Tibial artery (tissue), 4 donors: ENCODE results near the gene MED6.

Experiments
- DNase-seq, 2 donors: peaks; one replicate each; pipeline ENCODE4 v3.0.0-alpha.2; 2019
- H3K27ac ChIP-seq, 2 donors: fragments of 200-600 bp; sonication (generic) in 1 of 2; 1 replicate in 1 of 2; 2 replicates in 1 of 2; pipeline ENCODE4 v1.5.1; 2018 to 2019; ENCODE audit warnings: mild to moderate bottlenecking in 1 of 2
- H3K27me3 ChIP-seq, 2 donors: fragments of 200-600 bp; sonication (generic) in 1 of 2; one replicate each; pipeline versions ENCODE4 v1.5.1 to v1.6.0; 2016 to 2019
- H3K36me3 ChIP-seq, 3 donors: fragments of 200-600 bp; sonication (generic) in 2 of 3; one replicate each; pipeline ENCODE4 v1.5.1; 2016 to 2019; ENCODE audit warnings: mild to moderate bottlenecking in 2 of 3
- H3K4me1 ChIP-seq, 4 donors: fragments of 200-600 bp; sonication (generic) in 2 of 4; 1 replicate in 3 of 4; 2 replicates in 1 of 4; pipeline ENCODE4 v1.5.1; 2016 to 2019
- H3K4me3 ChIP-seq, 2 donors: fragments of 200-600 bp; sonication (generic) in 1 of 2; 1 replicate in 1 of 2; 2 replicates in 1 of 2; pipeline ENCODE4 v1.5.1; 2018 to 2019; ENCODE audit warnings: mild to moderate bottlenecking in 2 of 2
- H3K9me3 ChIP-seq, 3 donors: fragments of 200-600 bp; sonication (generic) in 1 of 3; one replicate each; pipeline ENCODE4 v1.5.1; 2016 to 2019
- intact Hi-C: fragments of 100-400 bp; cut with DNase I; formaldehyde crosslinking; loops from one replicate; pipeline ENCODE4 v1.15.0; 2023; ENCODE audit warnings: low total_unique reads
- TF ChIP-seq, protein P1 (sequence below), 2 experiments: fragments of 200-600 bp in 1 of 2; fragments of 450-650 bp in 1 of 2; IDR thresholded peaks; one replicate each; pipeline ENCODE4 v1.5.1; 2017 to 2019; ENCODE audit warnings: antibody characterized with exemption in 2 of 2, mild to moderate bottlenecking in 1 of 2, moderate library complexity in 1 of 2

MED6 gene

DNA sequence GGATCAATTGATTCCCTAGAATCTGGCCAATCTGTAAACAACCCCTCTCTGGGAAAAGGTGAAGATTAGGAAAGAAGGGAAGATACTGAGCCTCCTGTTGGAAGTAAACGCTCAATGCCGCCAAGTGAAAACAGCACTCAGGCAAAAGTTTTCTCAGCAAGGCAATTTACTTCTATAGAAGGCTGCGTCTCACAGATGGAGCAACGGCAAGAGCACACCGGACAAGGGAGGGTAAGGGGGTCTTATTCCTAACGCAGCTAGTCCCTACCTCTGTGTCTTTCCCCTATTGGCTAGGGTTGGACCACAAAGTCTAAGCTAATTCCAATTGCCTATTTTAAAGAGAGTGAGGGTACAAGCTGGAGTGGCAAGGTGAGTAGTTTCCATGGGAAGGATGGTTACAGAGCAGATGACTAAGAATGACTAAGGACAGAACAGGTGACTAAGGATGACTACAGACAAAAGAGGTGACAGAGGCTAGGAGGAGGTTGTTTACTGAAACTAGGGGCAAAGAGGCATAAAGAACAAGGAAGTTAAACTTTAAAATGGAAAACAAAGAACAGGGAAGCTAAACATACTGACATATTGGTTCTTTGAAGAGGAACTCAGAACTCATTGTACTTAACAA lies 35.6 kb upstream of the MED6 start:
- Histone ChIP-seq H3K4me1 (peaks cover 0 to 4% (median 2%) of the 10 kb centered on the region in 4 donors), H3K4me3 (no peak overlapping the region), H3K36me3 (no peaks in the 10 kb centered on the region), H3K9me3 (no peaks in the 10 kb centered on the region), H3K27me3 (peaks cover 0 to 36% of the 10 kb centered on the region in 2 donors), H3K27ac (no peak overlapping the region)
- TF ChIP-seq, protein P1, sequence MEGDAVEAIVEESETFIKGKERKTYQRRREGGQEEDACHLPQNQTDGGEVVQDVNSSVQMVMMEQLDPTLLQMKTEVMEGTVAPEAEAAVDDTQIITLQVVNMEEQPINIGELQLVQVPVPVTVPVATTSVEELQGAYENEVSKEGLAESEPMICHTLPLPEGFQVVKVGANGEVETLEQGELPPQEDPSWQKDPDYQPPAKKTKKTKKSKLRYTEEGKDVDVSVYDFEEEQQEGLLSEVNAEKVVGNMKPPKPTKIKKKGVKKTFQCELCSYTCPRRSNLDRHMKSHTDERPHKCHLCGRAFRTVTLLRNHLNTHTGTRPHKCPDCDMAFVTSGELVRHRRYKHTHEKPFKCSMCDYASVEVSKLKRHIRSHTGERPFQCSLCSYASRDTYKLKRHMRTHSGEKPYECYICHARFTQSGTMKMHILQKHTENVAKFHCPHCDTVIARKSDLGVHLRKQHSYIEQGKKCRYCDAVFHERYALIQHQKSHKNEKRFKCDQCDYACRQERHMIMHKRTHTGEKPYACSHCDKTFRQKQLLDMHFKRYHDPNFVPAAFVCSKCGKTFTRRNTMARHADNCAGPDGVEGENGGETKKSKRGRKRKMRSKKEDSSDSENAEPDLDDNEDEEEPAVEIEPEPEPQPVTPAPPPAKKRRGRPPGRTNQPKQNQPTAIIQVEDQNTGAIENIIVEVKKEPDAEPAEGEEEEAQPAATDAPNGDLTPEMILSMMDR (IDR thresholded peaks at IDR 0.05), result no peak
- DNase-seq, result no peak
- intact Hi-C loops, result no loop called here

DNA sequence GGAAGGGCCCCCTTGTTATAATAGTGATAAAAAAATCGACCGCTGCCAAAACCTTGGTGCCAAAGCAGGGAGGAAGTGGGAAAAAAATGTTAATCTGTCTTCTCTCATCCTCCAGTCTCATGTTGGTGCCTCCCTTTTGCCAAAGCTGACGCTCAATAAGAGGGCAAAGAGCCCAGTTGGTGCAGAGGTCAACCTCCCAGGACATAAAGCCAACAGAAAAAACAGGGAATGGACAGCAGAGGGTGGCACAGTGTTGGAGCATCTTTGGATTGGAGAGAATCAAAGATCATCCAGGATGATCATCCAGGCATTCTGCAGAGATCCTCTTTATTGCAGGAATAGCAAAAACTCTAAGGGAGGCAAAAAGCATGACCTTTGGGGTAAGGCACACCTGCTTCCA lies 31.5 kb upstream of the MED6 start:
- Histone ChIP-seq H3K36me3 (no peaks in the 10 kb centered on the region), H3K4me1 (no peaks in the 10 kb centered on the region), H3K9me3 (peaks cover 0 to under 1% (median 0%) of the 10 kb centered on the region in 3 donors), H3K27me3 (peaks cover 0 to 7% of the 10 kb centered on the region in 2 donors), H3K27ac (no peak overlapping the region), H3K4me3 (no peak overlapping the region)
- intact Hi-C loops, result no loop called here
- no peak for DNase-seq
- TF ChIP-seq, protein P1 (IDR thresholded peaks at IDR 0.05), result no peak

DNA sequence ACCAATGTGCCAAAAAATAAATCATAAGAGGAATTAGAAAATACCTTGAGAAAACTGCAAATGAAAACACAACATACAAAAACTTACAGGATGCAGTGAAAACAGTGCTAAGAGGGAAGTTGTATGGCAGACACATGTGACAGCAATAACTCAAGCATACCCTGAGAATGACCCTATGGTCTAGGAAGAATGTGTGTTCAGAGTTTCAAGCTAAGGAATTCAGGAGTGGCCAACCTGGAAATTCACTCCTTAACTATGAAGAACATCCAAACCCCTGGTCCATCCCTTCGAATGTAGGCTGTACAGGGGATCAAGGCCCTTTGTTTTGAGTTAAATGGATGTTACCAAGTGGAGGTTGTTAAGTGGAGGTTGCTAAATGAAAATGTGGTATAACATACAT lies 24.5 kb upstream of the MED6 start:
- no peak for DNase-seq
- Histone ChIP-seq H3K36me3 (no peaks in the 10 kb centered on the region), H3K4me1 (no peaks in the 10 kb centered on the region), H3K9me3 (peaks cover 4 to 9% (median 7%) of the 10 kb centered on the region in 3 donors), H3K27me3 (no peaks in the 10 kb centered on the region), H3K4me3 (no peak overlapping the region), H3K27ac (no peak overlapping the region)
- TF ChIP-seq, protein P1 (IDR thresholded peaks at IDR 0.05), result no peak
- intact Hi-C loops, result loop anchor here (10.0 kb wide), 1 partner anchor 100 kb away; no protein-coding TSS in a partner anchor

DNA sequence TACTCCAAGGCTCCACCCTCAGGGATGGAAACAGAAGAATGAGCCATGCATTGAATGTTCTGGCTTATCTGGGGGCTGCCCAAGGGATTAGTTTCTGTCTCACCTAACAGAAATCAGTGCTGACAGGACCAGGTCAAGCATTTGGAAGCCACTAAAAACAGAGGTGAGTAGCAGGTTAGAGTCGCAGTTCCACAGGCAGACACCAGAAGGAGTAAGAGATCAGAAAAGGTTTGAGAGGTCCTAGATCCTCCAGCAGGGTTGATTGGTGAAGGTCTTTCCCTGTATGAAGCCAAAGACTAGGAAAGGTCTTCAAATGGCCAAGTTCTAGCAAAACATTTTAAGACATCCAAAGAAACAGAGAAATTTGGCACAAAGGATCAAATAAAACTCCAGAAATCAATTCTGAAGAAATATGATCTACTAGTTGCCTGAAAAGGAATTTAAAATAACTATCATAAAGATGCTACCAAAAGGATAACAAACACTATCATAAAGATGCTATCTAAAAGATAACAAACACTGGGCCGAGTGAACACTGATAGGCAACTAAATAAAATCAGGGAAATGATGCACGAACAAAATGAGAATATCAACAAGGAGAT lies 21.8 kb upstream of the MED6 start:
- Histone ChIP-seq H3K36me3 (no peaks in the 10 kb centered on the region), H3K9me3 (peaks cover 4 to 9% (median 7%) of the 10 kb centered on the region in 3 donors), H3K4me1 (no peaks in the 10 kb centered on the region), H3K27me3 (no peaks in the 10 kb centered on the region), H3K4me3 (no peak overlapping the region), H3K27ac (no peak overlapping the region)
- TF ChIP-seq, protein P1 (IDR thresholded peaks at IDR 0.05), result peak; percentile 27 to 29
- intact Hi-C loops, result loop anchor here (10.0 kb wide), 1 partner anchor 103 kb away; no protein-coding TSS in a partner anchor
- DNase-seq, result no peak

DNA sequence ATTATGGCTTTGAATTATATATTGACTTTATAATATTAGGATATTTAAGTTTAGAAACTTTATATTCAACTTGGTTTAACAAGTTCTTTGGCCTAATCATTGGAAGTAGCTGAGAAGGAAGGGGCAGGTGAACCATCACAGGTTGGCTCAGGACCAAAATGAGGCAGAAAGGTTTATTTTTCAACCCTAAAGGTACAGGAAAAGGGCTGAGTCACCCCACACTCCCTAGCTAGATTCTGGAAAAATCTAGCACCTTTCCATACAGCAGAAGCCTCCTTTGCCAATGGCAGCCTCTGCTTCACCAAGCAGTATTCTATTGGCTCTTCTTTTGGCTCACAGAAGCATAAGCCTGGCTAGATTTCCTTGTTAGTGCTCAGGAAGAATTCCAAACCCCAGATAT lies 19.3 kb upstream of the MED6 start:
- Histone ChIP-seq H3K36me3 (no peaks in the 10 kb centered on the region), H3K27ac (no peak overlapping the region), H3K27me3 (no peaks in the 10 kb centered on the region), H3K4me1 (no peaks in the 10 kb centered on the region), H3K9me3 (no peaks in the 10 kb centered on the region), H3K4me3 (no peak overlapping the region)
- intact Hi-C loops, result loop anchor here (10.0 kb wide), 2 partner anchors 105 to 205 kb away; no protein-coding TSS in a partner anchor
- TF ChIP-seq, protein P1 (IDR thresholded peaks at IDR 0.05), result no peak
- DNase-seq, result no peak
